BJ (cell line): Measurements from ENCODE around the gene CCM2. TPM values are rescaled to one million over a fixed set of nuclear protein-coding genes. Genes with fewer than 3 reads are reported as not detected.
A peak's percentile ranks its signal among the peaks of the same experiment; 100 is the strongest.

Source experiments
- CTCF ChIA-PET: fragments of 350-600 bp; formaldehyde crosslinking; extraction: SDS; loops from one replicate; lab custom pipeline; 2021; ENCODE audit warnings: antibody characterized with exemption, inconsistent platforms; lab: Yijun Ruan, JAX
- POLR2A ChIA-PET: fragments of 300-600 bp; sonication (Branson Sonifier 250); formaldehyde crosslinking; extraction: SDS; loops from one replicate; lab custom pipeline; 2021; ENCODE audit warnings: antibody characterized with exemption; lab: Charles Lee
- DNase-seq: peaks from one replicate; pipeline ENCODE4 v3.0.0-alpha.2; 2011; ENCODE audit warnings: low read depth
- H3K27me3 ChIP-seq: 2 replicates; pipeline ENCODE4 v1.6.0; 2011; ENCODE audit warnings: low read length; ENCODE audit not compliant: control insufficient read depth, insufficient read depth
- H3K36me3 ChIP-seq: 2 replicates; pipeline ENCODE4 v1.5.1; 2011; ENCODE audit warnings: low read length; ENCODE audit not compliant: control insufficient read depth, insufficient read depth
- H3K4me3 ChIP-seq: 2 replicates; pipeline ENCODE4 v1.5.1; 2011; ENCODE audit warnings: low read depth, mild to moderate bottlenecking, control low read depth, low read length
- polyA minus RNA-seq: library from RNA; depleted of rRNA, polyadenylated mRNA; stranded (reverse); fragments of >200 nt; gene quantifications from 2 replicates; pipeline ENCODE4 v1.2.3, GENCODE V29; 2011; rRNA and poly(A)+ RNA removed
- polyA plus RNA-seq: library from polyadenylated mRNA; depleted of rRNA; stranded (reverse); fragments of >200 nt; gene quantifications from 2 replicates; pipeline ENCODE4 v1.2.3, GENCODE V29; 2011; rRNA removed
- TF ChIP-seq, protein P1 (sequence below): IDR thresholded peaks from 2 replicates; pipeline ENCODE4 v1.5.1; 2011; ENCODE audit warnings: low read depth, mild to moderate bottlenecking, control low read depth, inconsistent platforms, low read length, moderate library complexity; ENCODE audit not compliant: insufficient read depth

CCM2 gene
- 25.8 and 48.2 TPM in 2 replicates for polyA plus RNA-seq
- polyA minus RNA-seq: 44.5 and 64.7 TPM in 2 replicates

DNA sequence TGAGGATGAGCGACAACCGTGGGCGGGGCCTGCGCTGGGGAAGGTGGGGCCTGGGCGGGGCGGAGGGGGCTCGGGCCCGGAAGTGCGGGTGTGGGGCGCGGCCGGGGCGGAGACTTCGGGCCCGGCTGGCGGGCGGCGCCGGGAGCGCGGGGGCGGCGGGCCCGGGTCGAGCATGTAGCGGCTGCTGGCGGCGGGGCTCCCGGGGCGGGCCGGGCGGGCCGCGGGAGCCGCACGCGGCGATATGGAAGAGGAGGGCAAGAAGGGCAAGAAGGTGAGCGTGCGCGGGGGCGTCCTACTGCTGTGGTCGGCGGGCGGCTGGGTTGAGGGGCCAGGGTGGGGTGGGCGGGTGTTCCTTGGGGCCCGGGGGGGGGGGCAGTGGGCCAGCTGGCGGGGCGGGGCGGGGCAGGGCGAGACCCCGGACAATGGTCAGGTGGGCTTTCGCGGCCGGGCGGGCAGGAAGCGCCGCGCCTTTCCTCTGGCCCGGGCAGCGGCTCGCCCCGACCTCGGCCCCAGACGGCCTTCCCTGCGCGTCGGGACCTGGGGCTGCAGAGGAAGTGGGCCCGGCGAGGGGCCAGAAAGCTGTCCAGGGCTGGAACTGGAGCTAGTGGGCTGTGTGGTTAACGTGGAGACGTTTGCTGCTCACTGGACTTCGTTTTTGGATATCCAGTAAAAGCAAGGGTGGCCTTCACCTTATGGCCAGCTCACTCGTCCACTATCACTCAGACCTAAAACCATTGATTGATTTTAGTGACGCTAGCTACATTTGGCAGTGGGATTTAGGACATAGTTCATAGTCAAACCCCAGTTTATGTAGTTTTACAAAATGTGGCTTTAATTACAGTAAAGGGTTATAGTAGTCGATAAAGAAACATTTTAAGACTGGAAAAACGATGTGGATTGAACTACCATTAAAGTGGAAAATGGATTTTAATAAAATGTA is at the start of gene CCM2:
TSS of gene CCM2 (plus strand) at position 109 of the 940 bp plus-strand sequence. CDS start at position 242, 133 bp downstream.
- TF ChIP-seq, protein P1, sequence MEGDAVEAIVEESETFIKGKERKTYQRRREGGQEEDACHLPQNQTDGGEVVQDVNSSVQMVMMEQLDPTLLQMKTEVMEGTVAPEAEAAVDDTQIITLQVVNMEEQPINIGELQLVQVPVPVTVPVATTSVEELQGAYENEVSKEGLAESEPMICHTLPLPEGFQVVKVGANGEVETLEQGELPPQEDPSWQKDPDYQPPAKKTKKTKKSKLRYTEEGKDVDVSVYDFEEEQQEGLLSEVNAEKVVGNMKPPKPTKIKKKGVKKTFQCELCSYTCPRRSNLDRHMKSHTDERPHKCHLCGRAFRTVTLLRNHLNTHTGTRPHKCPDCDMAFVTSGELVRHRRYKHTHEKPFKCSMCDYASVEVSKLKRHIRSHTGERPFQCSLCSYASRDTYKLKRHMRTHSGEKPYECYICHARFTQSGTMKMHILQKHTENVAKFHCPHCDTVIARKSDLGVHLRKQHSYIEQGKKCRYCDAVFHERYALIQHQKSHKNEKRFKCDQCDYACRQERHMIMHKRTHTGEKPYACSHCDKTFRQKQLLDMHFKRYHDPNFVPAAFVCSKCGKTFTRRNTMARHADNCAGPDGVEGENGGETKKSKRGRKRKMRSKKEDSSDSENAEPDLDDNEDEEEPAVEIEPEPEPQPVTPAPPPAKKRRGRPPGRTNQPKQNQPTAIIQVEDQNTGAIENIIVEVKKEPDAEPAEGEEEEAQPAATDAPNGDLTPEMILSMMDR: no peak
- ChIA-PET CTCF (interaction anchor here (0.7 to 1.7 kb wide), 4 partner anchors 10 to 37 kb away, joined by 3 to 5 read pairs (median 4); no protein-coding TSS in a partner anchor), POLR2A (interaction anchor here (0.5 to 0.7 kb wide), 6 partner anchors 10 to 786 kb away, joined by 3 to 6 read pairs (median 4); no protein-coding TSS in a partner anchor)
- no peaks in the 10 kb centered on the region for H3K27me3 ChIP-seq
- peak within 1 kb of the TSS; percentile 65 for H3K4me3 ChIP-seq
- DNase-seq: no peak
- H3K36me3 ChIP-seq: no peaks in the 10 kb centered on the region

DNA sequence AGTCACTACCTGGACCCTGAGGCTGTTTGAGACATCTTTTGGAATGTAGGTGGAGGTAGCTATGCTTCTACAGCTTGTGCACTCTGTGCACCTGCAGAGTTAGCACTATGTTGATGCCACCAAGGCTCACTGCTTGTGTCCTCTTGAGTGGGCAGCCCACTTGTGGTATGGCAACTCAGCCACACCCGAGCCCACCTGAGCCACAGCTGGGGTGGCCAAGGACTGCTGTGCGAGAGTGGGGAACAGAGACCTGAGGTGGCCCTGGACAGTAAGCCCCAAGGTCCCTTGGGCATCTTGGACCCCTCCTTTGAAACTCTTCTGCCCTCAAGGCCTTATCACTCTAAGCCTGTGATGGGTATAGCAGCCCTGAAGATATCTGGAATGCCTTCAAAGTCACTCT is 46.8 kb upstream of the CCM2 start:
- H3K27me3 ChIP-seq: no peaks in the 10 kb centered on the region
- TF ChIP-seq, protein P1: no peak
- CTCF ChIA-PET: no interaction called here
- no peak for DNase-seq
- POLR2A ChIA-PET: no interaction called here
- H3K4me3 ChIP-seq: no peak overlapping the region
- no peaks in the 10 kb centered on the region for H3K36me3 ChIP-seq

DNA sequence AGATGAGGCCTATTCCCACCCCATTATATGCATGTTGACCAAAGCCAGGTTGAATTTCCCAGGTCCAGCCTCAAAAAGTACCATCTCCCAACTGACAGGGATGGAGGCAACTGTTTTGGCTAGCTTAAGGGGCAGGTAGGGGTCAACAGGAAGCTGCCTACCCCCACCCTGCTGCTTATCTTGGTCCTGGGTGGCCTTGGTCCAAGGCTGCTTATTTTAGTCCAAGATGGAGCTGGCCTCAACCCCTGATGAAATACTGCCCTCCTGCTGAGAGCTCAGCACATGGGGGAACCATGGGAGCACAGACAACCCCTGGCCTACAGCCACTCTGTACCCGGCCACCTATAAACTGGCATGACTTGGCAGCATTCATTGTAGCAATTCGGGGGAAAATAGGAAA is 44.3 kb upstream of the CCM2 start:
- ChIA-PET CTCF (interaction anchor here (0.6 to 2.6 kb wide), 3 partner anchors 18 to 181 kb away, joined by 3 to 11 read pairs (median 7); no protein-coding TSS in a partner anchor), POLR2A (no interaction called here)
- Histone ChIP-seq H3K4me3 (no peak overlapping the region), H3K27me3 (peaks cover 3% of the 10 kb centered on the region), H3K36me3 (no peaks in the 10 kb centered on the region)
- DNase-seq: no peak
- TF ChIP-seq, protein P1: no peak

DNA sequence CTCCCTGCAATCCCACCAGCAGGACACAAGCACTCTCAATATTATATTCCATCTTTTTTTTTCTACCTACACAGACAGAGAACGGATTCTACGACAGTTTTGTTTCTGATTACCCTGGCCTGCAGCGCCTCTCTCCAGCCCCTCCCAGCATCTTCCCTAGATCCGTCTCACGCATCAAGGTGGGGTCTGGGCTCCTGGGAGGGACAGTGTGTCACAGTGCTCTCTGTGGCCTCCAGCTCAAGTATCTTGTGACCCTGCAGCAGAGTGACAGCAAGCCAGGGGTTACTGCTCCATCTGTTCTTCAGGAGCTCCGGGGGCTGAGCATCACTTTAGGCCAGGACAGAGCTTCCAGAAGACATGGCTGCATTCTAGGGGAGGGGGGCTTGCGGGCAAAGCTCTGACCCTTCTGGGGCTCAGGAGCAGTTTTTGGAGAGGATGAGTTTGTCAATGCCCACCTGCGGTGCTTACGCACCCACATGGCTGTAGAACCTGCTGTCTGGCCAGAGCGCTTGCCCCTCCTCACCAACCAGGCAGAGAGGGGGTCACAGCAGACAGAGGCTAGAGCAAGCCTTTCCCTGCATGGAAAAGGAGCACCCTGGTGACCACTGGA is 43.7 kb upstream of the CCM2 start:
- no peaks in the 10 kb centered on the region for H3K36me3 ChIP-seq
- H3K4me3 ChIP-seq: no peak overlapping the region
- DNase-seq: no peak
- ChIA-PET POLR2A (no interaction called here), CTCF (interaction anchor here (1.8 to 2.6 kb wide), 2 partner anchors 18 to 180 kb away, joined by 7 to 11 read pairs; no protein-coding TSS in a partner anchor)
- TF ChIP-seq, protein P1: no peak
- H3K27me3 ChIP-seq: peaks cover 3% of the 10 kb centered on the region
